ENCODE data around the gene ZNF438.

ZNF438 gene

DNA sequence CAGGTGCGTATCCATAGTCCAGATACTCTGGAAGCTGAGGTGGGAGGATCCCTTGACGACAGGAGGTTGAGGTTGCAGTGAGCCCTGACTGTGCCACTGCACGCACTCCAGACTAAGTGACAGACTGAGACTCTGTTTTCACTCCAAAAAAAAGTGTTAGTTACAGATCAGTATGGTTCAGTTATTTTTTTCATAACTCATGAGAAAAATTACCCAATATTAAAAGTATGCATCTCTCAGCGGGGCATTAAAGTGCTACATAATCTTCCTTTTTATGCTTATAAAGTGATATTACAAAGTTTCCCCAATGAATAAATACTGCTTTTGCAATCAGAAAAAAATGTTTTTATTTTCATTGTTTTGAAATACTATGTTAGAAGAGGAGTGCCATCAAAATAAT, 147.9 kb downstream of the ZNF438 start:
- DNase-seq = no peak

- no peak for DNase-seq
Measured at GRCh38 chr10:30883116-30883515, 148.5 kb downstream of the ZNF438 start.

- no peak for DNase-seq
Measured at GRCh38 chr10:30882281-30882680, 149.4 kb downstream of the ZNF438 start.

- no peak for DNase-seq
Measured at GRCh38 chr10:30878920-30879319, 152.7 kb downstream of the ZNF438 start.

DNA sequence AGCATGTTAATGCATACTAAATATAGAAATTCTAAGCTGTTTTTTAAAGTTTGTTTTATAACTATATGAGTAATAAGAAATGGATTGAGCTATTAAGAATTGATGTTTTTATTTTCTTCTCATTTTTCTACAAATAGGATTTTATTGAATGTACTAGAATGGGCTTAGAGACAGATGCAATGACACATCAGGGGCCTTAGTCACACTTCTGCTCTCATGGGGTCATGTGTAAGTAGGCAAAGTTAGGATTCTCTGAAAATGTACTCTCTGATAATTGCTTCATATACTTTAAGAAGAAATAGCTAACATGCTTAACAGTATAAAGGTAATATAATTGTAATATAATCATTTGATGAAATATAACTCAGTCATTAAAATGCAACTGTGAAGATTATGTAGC, 154.6 kb downstream of the ZNF438 start:
- no peak for DNase-seq

DNA sequence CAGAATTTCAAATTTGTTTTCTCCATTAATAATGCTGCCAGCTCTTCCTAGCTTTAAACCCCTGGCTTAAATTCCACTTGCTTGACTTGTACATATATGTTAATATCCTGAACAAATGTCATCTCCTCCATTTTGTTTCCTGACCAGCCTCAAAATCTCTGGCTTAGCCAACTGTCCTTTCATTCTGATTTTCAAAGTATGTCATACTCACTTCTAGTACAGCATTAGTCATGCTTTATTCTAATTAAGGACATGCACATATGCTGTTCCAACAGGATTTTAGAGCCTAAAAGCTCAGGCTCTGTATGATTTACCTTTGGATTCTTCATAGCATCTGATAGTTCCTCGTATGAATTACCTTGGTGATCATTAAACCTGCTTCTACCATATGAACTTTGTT, 158.3 kb downstream of the ZNF438 start:
- peak in 1 of 58 donors; percentile 4 for DNase-seq

DNA sequence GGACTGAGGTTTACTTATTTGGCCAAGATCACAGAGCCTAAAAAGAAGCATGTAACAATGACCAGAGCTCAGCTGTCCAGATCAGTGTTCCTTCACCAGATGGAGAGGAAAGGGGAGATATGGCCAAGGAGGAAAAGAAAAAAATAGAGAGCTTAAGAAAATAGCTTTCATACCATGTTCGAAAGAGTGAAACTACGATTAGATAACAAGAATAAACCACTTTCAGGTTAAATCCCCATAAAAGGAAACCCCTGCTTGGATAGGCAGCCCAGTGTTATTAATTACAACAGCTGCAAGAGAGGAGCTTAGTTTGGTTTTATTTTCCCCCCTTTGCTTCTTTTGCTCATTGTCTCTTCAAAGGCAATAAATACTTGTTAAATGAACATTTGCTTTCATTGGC, 160.8 kb downstream of the ZNF438 start:
- no peak for DNase-seq

DNA sequence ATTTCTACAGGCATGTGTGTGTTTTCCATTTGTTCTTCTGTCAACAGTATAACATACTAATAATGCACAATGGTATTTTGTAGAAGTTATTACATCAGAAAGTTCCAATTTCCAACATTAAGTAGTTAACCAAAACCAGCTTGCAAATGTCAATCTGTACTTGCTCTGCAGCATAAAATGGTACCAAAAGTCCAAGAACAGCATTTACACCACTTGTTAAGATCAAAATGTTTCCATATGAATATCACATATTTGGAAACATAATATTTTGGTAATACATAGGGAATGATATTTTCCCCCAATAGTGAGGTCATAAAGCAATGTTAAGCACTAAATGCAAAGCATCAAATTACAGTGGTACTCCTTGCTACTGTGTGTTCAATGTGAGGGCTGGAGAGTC, 162.1 kb downstream of the ZNF438 start:
- DNase-seq = no peak

GRCh38 chr10:30868611-30869010, 163.1 kb downstream of the ZNF438 start:
- DNase-seq = no peak

DNA sequence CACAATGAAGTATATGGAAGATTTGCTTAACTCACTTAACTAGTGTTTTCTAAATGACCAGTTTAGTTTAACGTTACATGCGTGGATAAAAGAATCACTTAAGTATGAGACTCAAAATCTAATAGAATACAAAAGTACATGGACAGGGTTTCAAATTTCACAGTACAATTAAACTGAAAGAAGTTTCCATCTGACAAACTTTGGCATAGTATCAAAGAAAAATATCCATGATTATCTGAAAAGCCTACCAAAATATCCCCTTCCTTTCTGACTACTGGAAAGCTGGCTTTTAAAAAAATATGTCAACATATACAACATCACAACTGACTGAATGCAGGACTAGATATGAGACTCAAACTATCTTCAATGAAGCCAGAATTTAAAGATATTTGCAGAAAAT, 164.8 kb downstream of the ZNF438 start:
- DNase-seq = no peak

DNA sequence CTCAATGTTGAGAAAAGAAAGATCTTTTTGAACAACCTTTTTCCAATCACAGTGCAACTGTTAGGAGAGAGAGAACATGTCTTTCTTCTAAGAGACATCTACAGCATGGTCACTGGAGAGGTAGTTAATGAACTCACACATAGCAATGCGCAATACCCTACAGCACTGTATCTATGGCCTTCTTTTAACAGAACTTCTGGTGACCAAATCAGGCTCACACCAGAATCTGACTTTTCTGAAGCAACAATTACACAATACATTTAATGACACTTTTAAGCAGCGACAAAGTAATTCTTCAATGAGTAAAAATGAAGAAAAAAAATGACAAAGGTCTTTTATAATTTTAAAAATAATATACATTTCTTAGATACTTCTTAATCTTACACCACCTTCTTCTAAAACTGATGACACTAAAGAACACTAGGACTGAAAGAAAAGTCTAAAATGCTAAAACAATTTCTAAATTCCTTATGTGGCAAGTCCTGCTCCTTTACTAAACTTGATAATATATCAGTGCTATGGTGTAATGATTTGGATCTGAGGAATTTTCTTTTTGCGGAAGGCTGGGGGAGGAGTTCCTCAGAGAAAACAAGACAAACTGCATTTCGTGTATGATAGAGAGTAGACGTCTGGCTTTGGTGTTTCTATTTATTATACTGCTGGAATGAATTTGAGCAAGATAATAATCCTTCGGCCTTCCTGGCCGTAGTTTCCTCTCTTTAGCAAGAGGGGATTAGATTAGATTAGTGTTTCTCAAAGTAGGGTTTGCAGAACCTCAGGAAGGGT, 166.3 kb downstream of the ZNF438 start:
- no peak for DNase-seq

DNA sequence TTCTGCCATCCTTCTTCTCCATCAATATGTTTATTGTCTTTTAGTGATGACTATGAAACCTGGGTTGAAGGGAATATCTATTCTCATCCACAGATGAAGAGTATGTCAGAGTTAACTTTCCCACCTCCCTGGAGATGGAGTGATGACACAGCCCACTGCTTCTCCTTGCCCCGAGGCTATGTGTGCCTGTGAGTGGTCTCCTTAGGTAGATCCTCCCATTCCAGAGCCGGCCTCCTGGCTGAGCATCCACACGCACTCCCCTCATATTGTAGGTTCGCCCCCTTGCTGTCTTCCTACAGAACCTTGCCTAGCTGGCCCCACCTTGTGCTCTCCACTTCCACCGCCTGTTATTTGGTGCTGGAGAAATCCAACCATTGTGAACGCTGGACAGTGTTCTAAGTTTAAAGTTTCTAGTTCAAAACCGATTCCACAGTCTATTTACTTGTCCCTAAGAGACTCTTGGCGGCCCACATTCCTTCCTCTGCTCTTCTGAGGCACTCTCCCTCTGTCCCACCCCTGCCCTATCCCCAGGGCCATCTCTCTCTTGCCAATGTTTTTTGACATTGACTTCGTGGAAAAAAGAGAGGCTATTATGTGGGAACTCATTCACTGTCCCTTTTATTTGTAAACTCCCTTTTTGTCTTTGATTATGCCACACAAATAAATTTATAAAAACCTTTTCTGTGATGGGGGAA, 168.0 kb downstream of the ZNF438 start:
- no peak for DNase-seq

GRCh38 chr10:30862486-30862885, 169.2 kb downstream of the ZNF438 start:
- no peak for DNase-seq

DNA sequence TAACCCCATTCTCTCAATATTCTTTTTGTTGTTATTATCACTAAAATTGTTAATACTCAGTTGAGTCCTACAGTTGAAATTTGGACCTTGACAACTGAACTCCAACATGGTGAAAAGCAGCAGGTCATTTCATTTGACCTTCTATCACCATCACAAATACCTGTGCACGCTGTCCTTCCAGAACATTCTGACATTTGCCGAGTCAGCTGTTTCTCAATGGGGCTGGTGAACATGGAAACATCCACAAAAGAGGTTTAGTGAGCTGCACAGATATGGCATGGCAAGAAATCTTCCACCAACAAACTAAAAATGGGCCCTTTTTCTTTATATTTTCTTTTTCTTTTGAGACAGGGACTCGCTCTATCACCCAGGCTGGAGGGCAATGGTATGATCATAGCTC, 169.7 kb downstream of the ZNF438 start:
- DNase-seq = no peak

DNA sequence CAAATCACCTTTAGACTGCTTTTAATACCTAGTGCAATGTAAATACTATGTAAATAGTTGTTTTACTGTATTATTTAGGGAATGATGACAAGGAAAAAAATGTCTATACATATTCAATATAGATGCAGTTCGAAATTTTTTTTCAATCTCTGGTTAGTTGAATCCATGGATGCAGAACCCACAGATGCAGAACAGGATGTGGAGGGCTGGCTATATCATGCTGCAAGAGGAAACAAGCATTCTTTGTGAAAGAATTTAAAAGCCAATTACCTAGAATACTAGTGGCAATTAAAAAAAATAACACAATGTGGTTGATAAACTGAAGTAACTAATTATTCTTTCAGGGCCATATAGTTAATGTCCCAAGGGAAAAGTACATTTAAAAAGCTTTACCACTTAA, 170.4 kb downstream of the ZNF438 start:
- DNase-seq = no peak

DNA sequence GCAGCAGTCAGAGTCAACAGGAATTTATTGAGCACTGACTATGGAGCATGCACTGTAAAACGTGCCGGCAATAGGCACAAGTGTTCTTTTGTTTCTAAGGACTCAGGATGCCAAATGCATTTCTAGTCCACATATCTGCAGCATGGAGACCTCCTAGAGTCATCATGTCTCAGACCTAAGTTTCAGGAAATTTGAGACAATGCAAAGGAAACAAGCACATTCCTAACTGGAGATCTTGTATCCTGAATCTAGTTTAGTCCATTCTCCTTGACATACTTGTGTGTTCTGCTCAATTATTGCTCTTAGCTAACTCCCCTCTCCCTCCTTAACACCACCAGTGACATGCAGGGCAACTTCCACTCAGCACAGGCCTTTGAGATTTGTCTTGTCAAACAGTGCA, 173.2 kb downstream of the ZNF438 start:
- DNase-seq = no peak

- peak in 19 of 58 donors; percentile 4 to 44 (median 16) for DNase-seq
Measured at GRCh38 chr10:30857803-30858202, 173.9 kb downstream of the ZNF438 start.

- no peak for DNase-seq
Measured at GRCh38 chr10:30855131-30855530, 176.5 kb downstream of the ZNF438 start.

DNA sequence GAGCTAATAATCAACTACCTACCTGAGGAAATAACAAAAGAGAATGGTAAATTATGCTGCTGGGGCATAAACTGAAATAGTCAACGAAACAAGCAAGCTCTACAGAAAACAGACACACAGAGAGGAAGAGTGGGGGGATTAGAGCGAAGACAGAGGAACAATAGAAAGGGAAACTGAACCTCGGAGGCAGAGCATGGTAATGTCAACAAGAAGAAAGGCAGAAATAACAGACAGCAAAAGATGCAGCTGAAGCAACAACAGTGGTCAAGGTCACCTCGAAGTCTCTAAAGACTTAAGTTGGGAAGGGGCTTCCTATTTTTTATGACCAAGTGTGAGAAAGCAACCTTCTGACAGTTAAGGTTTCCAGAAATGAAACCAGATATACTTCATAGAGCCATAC, 177.0 kb downstream of the ZNF438 start:
- no peak for DNase-seq

DNA sequence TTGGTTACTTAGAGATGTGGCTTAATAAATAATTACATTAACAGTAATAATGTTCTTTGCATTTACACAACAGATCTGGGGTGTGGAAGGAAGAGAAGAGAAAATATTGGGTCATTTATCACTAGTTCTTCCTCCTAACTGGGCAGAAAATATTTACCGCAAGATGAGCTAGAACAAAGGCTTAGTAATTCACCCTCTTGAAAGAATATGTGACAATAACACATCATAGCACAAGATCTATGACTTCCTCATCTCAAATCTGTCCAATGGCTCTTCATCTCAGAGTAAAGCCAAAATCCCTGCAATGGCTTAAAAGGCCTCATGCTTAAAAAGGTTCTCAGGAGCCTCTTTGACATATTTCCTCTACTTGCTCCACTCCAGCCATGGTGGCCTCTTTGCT, 178.6 kb downstream of the ZNF438 start:
- DNase-seq = no peak

DNA sequence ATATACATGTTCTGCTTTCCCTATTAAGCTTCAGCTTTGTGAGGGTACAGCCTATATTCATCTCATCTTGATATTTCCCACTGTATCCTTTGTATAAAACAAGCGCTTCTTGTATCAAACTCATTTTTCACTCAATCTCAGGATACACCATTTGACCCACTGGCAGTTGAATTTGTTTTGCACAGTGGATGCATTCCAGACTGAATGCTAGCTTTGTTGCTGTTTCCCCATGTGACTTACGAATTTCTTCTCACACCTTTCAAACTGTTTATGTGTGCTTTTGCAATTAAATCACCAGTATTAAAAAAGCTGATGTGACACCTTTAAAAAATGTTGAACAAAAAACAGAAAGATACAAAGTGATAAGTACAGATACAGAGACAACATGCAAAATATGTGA, 180.9 kb downstream of the ZNF438 start:
- DNase-seq = no peak

- no peak for DNase-seq
Measured at GRCh38 chr10:30849231-30850035, 182.2 kb downstream of the ZNF438 start.
